ENCODE measurements around the gene MZT2B. TPM values are rescaled to one million over a fixed set of nuclear protein-coding genes. Genes with fewer than 3 reads are reported as not detected.
"Not testable (repeated sequence)": the region's sequence is repeated elsewhere in the genome, so short reads cannot be mapped to it uniquely, and the experiment has no call there.

Gene MZT2B
- total RNA-seq, 1 donor from 2014 or later, result 269 TPM

GRCh38 chr2:130156624-130157004 is 25.4 kb upstream of the MZT2B start:
- peaks cover 6% of the 10 kb centered on the region for H3K36me3 Mint-ChIP-seq (ENCODE audit: low read depth)
- no peaks in the 10 kb centered on the region for H3K4me1 Mint-ChIP-seq (ENCODE audit: low read depth)

GRCh38 chr2:130157354-130157753 is 24.7 kb upstream of the MZT2B start:
- not testable (repeated sequence) for H3K27ac Mint-ChIP-seq (ENCODE audit: unreplicated experiment)

More at GRCh38 chr2:130156624-130157004, 25.4 kb upstream of the MZT2B start:
- Mint-ChIP-seq H3K4me3 (ENCODE audit: unreplicated experiment) (no peak overlapping the region), H3K27ac (ENCODE audit: unreplicated experiment) (no peak overlapping the region), H3K9me3 (ENCODE audit: low read depth) (no peaks in the 10 kb centered on the region), H3K27me3 (ENCODE audit: low read depth) (no peaks in the 10 kb centered on the region)
- no peak for TF ChIP-seq CTCF (IDR thresholded peaks at IDR 0.05)
- peak; percentile 42 for DNase-seq (ENCODE audit: low spot score)

GRCh38 chr2:130157825-130158514 is 24.1 kb upstream of the MZT2B start:
- H3K4me1 Mint-ChIP-seq (ENCODE audit: low read depth); H3K27ac Mint-ChIP-seq (ENCODE audit: unreplicated experiment); DNase-seq (ENCODE audit: low spot score); H3K36me3 Mint-ChIP-seq (ENCODE audit: low read depth); H3K9me3 Mint-ChIP-seq (ENCODE audit: low read depth); H3K4me3 Mint-ChIP-seq (ENCODE audit: unreplicated experiment); H3K27me3 Mint-ChIP-seq (ENCODE audit: low read depth): not testable (repeated sequence)

More at GRCh38 chr2:130157354-130157753, 24.7 kb upstream of the MZT2B start:
- not testable (repeated sequence) for H3K9me3 Mint-ChIP-seq (ENCODE audit: low read depth); H3K4me3 Mint-ChIP-seq (ENCODE audit: unreplicated experiment); H3K27me3 Mint-ChIP-seq (ENCODE audit: low read depth); H3K4me1 Mint-ChIP-seq (ENCODE audit: low read depth); H3K36me3 Mint-ChIP-seq (ENCODE audit: low read depth)
- peak; percentile 67 for DNase-seq (ENCODE audit: low spot score)

GRCh38 chr2:130158631-130159030 is 23.4 kb upstream of the MZT2B start:
- H3K9me3 Mint-ChIP-seq (ENCODE audit: low read depth), result no peaks in the 10 kb centered on the region
- DNase-seq (ENCODE audit: low spot score), result no peak
- no peaks in the 10 kb centered on the region for H3K4me1 Mint-ChIP-seq (ENCODE audit: low read depth)
- H3K4me3 Mint-ChIP-seq (ENCODE audit: unreplicated experiment), result no peak overlapping the region
- H3K36me3 Mint-ChIP-seq (ENCODE audit: low read depth), result peaks cover 2% of the 10 kb centered on the region
- no peak for TF ChIP-seq CTCF (IDR thresholded peaks at IDR 0.05)
- no peaks in the 10 kb centered on the region for H3K27me3 Mint-ChIP-seq (ENCODE audit: low read depth)
- H3K27ac Mint-ChIP-seq (ENCODE audit: unreplicated experiment), result no peak overlapping the region

- H3K27me3 Mint-ChIP-seq (ENCODE audit: low read depth); H3K27ac Mint-ChIP-seq (ENCODE audit: unreplicated experiment); H3K4me1 Mint-ChIP-seq (ENCODE audit: low read depth); H3K9me3 Mint-ChIP-seq (ENCODE audit: low read depth); DNase-seq (ENCODE audit: low spot score); H3K36me3 Mint-ChIP-seq (ENCODE audit: low read depth); H3K4me3 Mint-ChIP-seq (ENCODE audit: unreplicated experiment): not testable (repeated sequence)
Observed at GRCh38 chr2:130159376-130159775, 22.7 kb upstream of the MZT2B start.

GRCh38 chr2:130160131-130160530 is 21.9 kb upstream of the MZT2B start:
- Mint-ChIP-seq H3K9me3 (ENCODE audit: low read depth) (no peaks in the 10 kb centered on the region), H3K4me3 (ENCODE audit: unreplicated experiment) (no peak overlapping the region), H3K27ac (ENCODE audit: unreplicated experiment) (no peak overlapping the region), H3K27me3 (ENCODE audit: low read depth) (no peaks in the 10 kb centered on the region), H3K4me1 (ENCODE audit: low read depth) (no peaks in the 10 kb centered on the region), H3K36me3 (ENCODE audit: low read depth) (peaks cover 7% of the 10 kb centered on the region)
- DNase-seq (ENCODE audit: low spot score), result no peak
- no peak for TF ChIP-seq CTCF (IDR thresholded peaks at IDR 0.05)

GRCh38 chr2:130160838-130161705 is 21.0 kb upstream of the MZT2B start:
- not testable (repeated sequence) for H3K4me1 Mint-ChIP-seq (ENCODE audit: low read depth)

GRCh38 chr2:130162486-130162885 is 19.6 kb upstream of the MZT2B start:
- not testable (repeated sequence) for H3K27me3 Mint-ChIP-seq (ENCODE audit: low read depth); H3K27ac Mint-ChIP-seq (ENCODE audit: unreplicated experiment); H3K9me3 Mint-ChIP-seq (ENCODE audit: low read depth); H3K4me1 Mint-ChIP-seq (ENCODE audit: low read depth); H3K4me3 Mint-ChIP-seq (ENCODE audit: unreplicated experiment); DNase-seq (ENCODE audit: low spot score)
- peaks cover 19% of the 10 kb centered on the region for H3K36me3 Mint-ChIP-seq (ENCODE audit: low read depth)

More at GRCh38 chr2:130160838-130161705, 21.0 kb upstream of the MZT2B start:
- not testable (repeated sequence) for H3K27ac Mint-ChIP-seq (ENCODE audit: unreplicated experiment); DNase-seq (ENCODE audit: low spot score); H3K27me3 Mint-ChIP-seq (ENCODE audit: low read depth); H3K4me3 Mint-ChIP-seq (ENCODE audit: unreplicated experiment); H3K9me3 Mint-ChIP-seq (ENCODE audit: low read depth)
- H3K36me3 Mint-ChIP-seq (ENCODE audit: low read depth), result peaks cover 13% of the 10 kb centered on the region

Data from chondrocyte (in vitro differentiated cells).